Smooth muscle cell (in vitro differentiated cells): Measurements from ENCODE around the gene ST6GAL1. TPM values are rescaled to one million over a fixed set of nuclear protein-coding genes. Genes with fewer than 3 reads are reported as not detected.

Experiments
- DNase-seq: peaks from one replicate; lab custom pipeline; 2025; ENCODE audit not compliant: unreplicated experiment; lab: John Stamatoyannopoulos, UW
- H2AFZ ChIP-seq: fragments of 200-600 bp; sonication (generic); 2 replicates; pipeline ENCODE4 v1.6.0; 2016; ENCODE audit warnings: antibody characterized with exemption, low read depth, mild to moderate bottlenecking
- H3F3A ChIP-seq: fragments of 200-600 bp; sonication (generic); 2 replicates; pipeline ENCODE4 v1.6.0; 2017; ENCODE audit warnings: antibody characterized with exemption, low read depth
- H3K27ac ChIP-seq: fragments of 200-600 bp; sonication (generic); 2 replicates; pipeline ENCODE4 v1.5.1; 2016; ENCODE audit warnings: low read depth, mild to moderate bottlenecking
- H3K27me3 ChIP-seq: fragments of 200-600 bp; sonication (generic); 2 replicates; pipeline ENCODE4 v1.6.1; 2016; ENCODE audit warnings: low read depth, mild to moderate bottlenecking
- H3K36me3 ChIP-seq: fragments of 200-600 bp; sonication (generic); 2 replicates; pipeline ENCODE4 v1.5.1; 2016; ENCODE audit warnings: low read depth
- H3K4me1 ChIP-seq: fragments of 200-600 bp; sonication (generic); 2 replicates; pipeline ENCODE4 v1.5.1; 2016; ENCODE audit warnings: low read depth
- H3K4me2 ChIP-seq: fragments of 200-600 bp; sonication (generic); 2 replicates; pipeline ENCODE4 v1.6.0; 2016; ENCODE audit warnings: mild to moderate bottlenecking
- H3K4me3 ChIP-seq: fragments of 200-600 bp; sonication (generic); 2 replicates; pipeline ENCODE4 v1.5.1; 2016; ENCODE audit warnings: mild to moderate bottlenecking
- H3K79me2 ChIP-seq: fragments of 200-600 bp; sonication (generic); 2 replicates; pipeline ENCODE4 v1.6.0; 2016; ENCODE audit warnings: low read depth, mild to moderate bottlenecking
- H3K9ac ChIP-seq: fragments of 200-600 bp; sonication (generic); 2 replicates; pipeline ENCODE4 v1.6.0; 2016; ENCODE audit warnings: low read depth
- H3K9me3 ChIP-seq: fragments of 200-600 bp; sonication (generic); replicated peaks from 2 replicates; pipeline ENCODE4 v1.5.1; 2016; ENCODE audit warnings: low read depth
- H4K20me1 ChIP-seq: fragments of 200-600 bp; sonication (generic); 2 replicates; pipeline ENCODE4 v1.6.0; 2016; ENCODE audit warnings: low read depth
- CTCF ChIP-seq: fragments of 200-600 bp; sonication (generic); IDR thresholded peaks from 2 replicates; pipeline ENCODE4 v1.5.1; 2017; ENCODE audit warnings: borderline replicate concordance, mild to moderate bottlenecking, antibody characterized with exemption; ENCODE audit not compliant: insufficient read depth, poor library complexity, severe bottlenecking
- WGBS: methylation state at CpG from one replicate; pipeline ENCODE4 v1.1.7; 2016; ENCODE audit warnings: low lambda C conversion rate; 5-methylcytosine and 5-hydroxymethylcytosine counted together
- polyA plus RNA-seq: library from polyadenylated mRNA; unstranded; fragments of >200 nt; fragmentation: Nextera tagmentation; extraction: Ambion mirVana; gene quantifications from 2 replicates; pipeline ENCODE4 v1.2.1, GENCODE V29; 2016
- total RNA-seq: library from RNA; depleted of rRNA; stranded (reverse); fragments of >200 nt; gene quantifications from 2 replicates; pipeline ENCODE4 v1.2.3, GENCODE V29; 2014

Gene ST6GAL1
- total and polyA plus RNA-seq, 2 experiments from 2014 or later = 3.5 to 8.9 TPM

DNA sequence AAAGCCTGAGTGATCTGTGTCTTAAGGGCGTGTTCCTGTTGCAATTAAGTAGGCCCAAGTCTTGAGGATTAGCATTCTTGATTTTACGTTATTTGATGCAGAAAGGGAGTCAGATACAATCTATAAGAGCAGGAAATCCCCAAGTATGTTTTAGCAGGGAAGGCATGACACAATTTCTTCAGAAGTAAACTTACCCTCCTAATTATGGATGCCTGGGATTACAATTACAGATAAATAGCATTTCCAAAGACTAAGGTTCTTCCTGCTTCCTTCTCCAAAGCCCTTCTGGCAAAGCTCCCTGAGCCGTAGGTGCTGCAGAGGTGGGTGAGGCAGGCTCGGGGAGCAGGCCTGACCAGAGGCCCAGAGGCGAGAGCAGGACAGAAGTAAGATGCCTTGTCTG lies 34.9 kb upstream of the ST6GAL1 start:
- no peak overlapping the region for H3K9ac ChIP-seq
- H2AFZ ChIP-seq = no peak overlapping the region
- H3K4me2 ChIP-seq = no peak overlapping the region
- no peaks in the 10 kb centered on the region for H3K27me3 ChIP-seq
- no peaks in the 10 kb centered on the region for H3K36me3 ChIP-seq
- H3K9me3 ChIP-seq = no peaks in the 10 kb centered on the region
- H3F3A ChIP-seq = no peaks in the 10 kb centered on the region
- H3K4me3 ChIP-seq = no peak overlapping the region
- no peaks in the 10 kb centered on the region for H3K4me1 ChIP-seq
- no peaks in the 10 kb centered on the region for H3K79me2 ChIP-seq
- no peak overlapping the region for H3K27ac ChIP-seq
- WGBS = 78% methylated on average over 5 of the region's 5 CpGs
- H4K20me1 ChIP-seq = no peaks in the 10 kb centered on the region
- no peak for DNase-seq
- TF ChIP-seq CTCF = no peak

GRCh38 chr3:186896006-186896405 lies 34.3 kb upstream of the ST6GAL1 start:
- H3K79me2 ChIP-seq = no peaks in the 10 kb centered on the region
- no peak overlapping the region for H3K9ac ChIP-seq
- H3K27me3 ChIP-seq = no peaks in the 10 kb centered on the region
- H3K4me2 ChIP-seq = no peak overlapping the region
- H3K4me3 ChIP-seq = no peak overlapping the region
- no peaks in the 10 kb centered on the region for H3K9me3 ChIP-seq
- 93% methylated on average over 4 of the region's 4 CpGs for WGBS
- H3K4me1 ChIP-seq = no peaks in the 10 kb centered on the region
- no peaks in the 10 kb centered on the region for H3K36me3 ChIP-seq
- no peaks in the 10 kb centered on the region for H3F3A ChIP-seq
- no peak for DNase-seq
- H3K27ac ChIP-seq = no peak overlapping the region
- TF ChIP-seq CTCF = no peak
- H2AFZ ChIP-seq = no peak overlapping the region
- no peaks in the 10 kb centered on the region for H4K20me1 ChIP-seq

- H3K79me2 ChIP-seq = no peaks in the 10 kb centered on the region
- no peaks in the 10 kb centered on the region for H3F3A ChIP-seq
- TF ChIP-seq CTCF = no peak
- H3K4me1 ChIP-seq = no peaks in the 10 kb centered on the region
- H3K4me2 ChIP-seq = no peak overlapping the region
- 68% methylated on average over 4 of the region's 4 CpGs for WGBS
- H3K9me3 ChIP-seq = no peaks in the 10 kb centered on the region
- H3K9ac ChIP-seq = no peak overlapping the region
- no peak overlapping the region for H3K27ac ChIP-seq
- no peaks in the 10 kb centered on the region for H4K20me1 ChIP-seq
- no peaks in the 10 kb centered on the region for H3K27me3 ChIP-seq
- no peak overlapping the region for H3K4me3 ChIP-seq
- no peak for DNase-seq
- no peaks in the 10 kb centered on the region for H3K36me3 ChIP-seq
- no peak overlapping the region for H2AFZ ChIP-seq
Measured at GRCh38 chr3:186896875-186897274, 33.5 kb upstream of the ST6GAL1 start.

DNA sequence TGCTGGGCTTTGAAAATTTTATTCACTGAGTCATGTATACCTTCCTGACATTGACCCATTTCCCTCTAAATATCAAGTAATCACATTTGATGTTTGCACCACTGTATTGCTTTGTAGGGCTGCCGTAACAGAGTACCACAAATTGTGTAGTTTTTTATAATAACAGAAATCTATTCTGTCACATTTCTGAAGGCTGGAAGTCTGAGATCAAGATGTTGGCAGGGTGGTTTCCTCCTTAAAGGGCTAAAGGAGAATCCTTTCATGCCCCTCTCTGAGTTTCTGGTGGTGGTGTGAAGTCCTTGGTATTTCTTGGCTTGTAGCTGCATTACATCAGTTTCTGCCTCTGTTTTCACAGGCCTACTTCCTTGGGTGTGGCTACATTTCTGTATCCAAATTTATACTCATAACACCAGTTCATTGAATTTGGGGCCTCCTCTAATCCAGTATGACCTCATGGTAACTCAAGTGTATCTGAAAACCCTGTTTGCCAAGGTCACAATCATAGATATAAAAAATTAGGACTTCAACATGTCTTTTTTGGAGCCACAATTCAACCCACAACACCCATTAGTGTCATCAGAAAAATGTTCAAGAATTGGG lies 29.1 kb upstream of the ST6GAL1 start:
- Histone ChIP-seq H3K4me2 (no peak overlapping the region), H2AFZ (no peak overlapping the region), H3K4me1 (no peaks in the 10 kb centered on the region), H4K20me1 (no peaks in the 10 kb centered on the region), H3K36me3 (no peaks in the 10 kb centered on the region), H3K9me3 (no peaks in the 10 kb centered on the region), H3F3A (peaks cover 4% of the 10 kb centered on the region), H3K4me3 (no peak overlapping the region), H3K27ac (no peak overlapping the region), H3K79me2 (no peaks in the 10 kb centered on the region), H3K27me3 (no peaks in the 10 kb centered on the region), H3K9ac (no peak overlapping the region)
- no peak for DNase-seq
- WGBS = 92% methylated on average over 1 of the region's 1 CpG
- TF ChIP-seq CTCF = no peak
